Stimulated activated CD4-positive, alpha-beta T cell treated with anti-CD3 and anti-CD28 coated beads, Interleukin-4, amount 100 ng/mL, for 48 hours (primary cell): ENCODE measurements around the gene RDX.
"Not testable (repeated sequence)": the region's sequence is repeated elsewhere in the genome, so short reads cannot be mapped to it uniquely, and the experiment has no call there.

Experiments
- DNase-seq, 2 donors: peaks; one replicate each; pipeline ENCODE4 v3.0.0-alpha.2; 2020; ENCODE audit warnings: low read depth in 2 of 2

RDX gene

DNA sequence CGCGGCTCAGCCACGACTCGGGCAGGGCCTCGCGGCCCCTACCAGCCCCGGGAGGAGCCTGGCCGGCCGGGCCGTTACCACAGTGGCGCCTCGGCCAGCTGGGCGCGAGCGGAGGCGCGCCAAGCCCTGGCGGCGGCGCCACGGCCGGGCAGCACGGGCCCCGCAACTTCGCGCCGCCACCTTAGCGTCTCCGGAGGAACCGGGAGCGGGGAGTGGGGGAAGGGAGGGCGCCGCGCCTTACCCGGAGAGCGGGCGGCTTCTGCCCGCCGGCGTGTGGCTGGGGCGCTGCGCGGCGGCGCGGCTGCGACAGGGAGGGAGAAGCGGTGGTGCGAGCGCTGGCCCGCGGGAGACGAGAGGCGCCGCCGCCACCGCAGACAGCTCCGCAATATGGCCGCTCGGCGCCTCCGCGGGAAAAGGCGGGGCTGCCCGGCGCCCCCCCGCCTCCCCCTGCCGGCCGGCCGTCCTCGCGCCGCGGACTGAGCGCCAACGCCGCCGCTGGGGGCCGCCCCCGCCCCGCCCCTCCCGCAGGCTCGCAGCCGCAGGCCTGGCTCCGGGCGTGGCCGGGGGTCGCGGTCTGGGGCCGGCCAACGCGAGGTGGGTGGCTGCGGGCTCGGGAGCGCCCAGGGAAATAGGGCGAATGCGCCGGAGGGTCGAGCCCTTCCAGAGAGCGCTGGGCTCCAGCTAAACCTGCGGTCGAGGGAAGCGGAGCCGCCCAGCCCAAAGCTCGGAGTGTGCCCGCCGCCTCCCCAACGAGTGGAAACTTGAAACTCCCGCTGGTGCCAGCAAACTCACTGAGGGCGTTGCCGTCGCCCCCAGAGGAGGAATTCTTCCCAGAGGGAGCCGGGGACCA, at the start of gene RDX:
TSS of gene RDX (minus strand) at position 389 of the 850 bp plus-strand sequence. CDS start 16,922 bp downstream, outside the sequence.
- DNase-seq, result peak; percentile 38 to 61

DNA sequence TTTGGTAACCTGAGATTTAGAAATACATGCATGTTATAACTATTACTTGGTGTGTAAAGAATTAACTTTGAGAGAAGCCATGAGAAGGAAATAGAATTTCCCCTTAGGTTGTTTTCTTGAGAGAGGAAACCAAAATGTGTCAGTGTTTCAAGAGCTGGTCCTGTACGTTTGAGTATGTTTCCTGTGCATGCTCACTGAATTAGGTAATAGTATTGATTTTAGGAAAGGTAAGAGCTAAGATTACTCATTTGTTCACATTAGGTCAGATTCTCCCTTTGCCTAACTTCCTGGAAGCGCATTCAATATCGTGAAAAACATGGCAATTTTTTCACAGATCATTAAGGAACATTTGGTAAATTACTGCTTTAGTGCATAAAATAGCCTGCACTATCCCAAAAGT, 49.3 kb upstream of the RDX start:
- DNase-seq, result no peak

DNA sequence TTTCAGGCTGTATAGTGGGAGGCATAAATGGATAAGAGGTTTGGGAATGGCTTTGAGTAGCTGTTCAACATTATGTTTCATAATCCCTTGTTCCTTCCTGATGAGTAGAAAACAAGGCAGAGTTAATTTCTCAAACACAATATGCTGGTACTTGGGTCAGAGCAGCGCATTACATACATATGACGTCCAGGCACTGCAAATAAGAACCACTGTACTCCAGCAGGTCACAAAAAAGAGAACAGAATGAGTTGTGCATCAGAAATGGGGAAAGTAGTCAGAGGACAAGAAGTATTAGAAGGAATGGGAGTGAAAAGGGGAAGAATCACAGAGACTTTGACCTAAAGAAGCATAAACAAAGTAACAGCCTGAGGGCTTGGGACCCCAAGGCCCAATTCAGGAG, 44.0 kb upstream of the RDX start:
- no peak for DNase-seq

DNA sequence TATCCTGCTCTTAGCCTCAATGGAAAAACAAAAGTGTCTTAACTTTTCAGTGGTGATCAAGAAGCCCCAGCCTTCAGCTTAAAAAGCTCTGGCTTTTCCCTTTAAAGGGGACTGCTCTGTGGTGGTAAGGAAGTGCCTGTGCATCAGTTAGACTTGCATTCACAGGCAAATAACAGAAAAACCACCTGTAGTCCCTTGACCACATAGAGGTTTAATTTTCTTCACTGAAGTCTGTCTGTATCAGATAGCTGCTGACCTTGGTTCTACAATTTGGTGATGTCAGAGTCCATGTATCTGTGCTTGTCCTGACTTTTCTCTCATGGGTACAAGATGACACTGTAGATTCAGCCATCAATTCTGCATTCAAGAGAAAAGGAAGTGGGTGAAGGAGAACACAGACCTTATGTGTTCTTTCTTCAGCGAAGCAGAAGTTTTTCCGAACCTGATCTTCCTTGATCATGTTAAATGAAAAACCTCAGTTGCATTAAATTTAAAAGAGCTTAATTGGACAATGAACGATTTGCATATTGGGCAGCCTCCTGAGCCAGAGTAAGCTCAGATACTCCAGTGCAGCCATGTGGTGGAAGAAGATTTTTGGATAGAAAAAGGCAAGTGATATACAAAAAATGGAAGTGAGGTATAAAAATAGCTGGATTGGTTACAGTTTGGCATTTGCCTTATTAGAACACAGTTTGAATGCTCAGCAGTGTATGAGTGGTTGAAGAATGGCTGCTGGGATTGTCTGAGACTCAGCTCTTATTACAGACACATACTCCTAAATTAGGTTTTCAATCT, 43.2 kb upstream of the RDX start:
- DNase-seq, result no peak

DNA sequence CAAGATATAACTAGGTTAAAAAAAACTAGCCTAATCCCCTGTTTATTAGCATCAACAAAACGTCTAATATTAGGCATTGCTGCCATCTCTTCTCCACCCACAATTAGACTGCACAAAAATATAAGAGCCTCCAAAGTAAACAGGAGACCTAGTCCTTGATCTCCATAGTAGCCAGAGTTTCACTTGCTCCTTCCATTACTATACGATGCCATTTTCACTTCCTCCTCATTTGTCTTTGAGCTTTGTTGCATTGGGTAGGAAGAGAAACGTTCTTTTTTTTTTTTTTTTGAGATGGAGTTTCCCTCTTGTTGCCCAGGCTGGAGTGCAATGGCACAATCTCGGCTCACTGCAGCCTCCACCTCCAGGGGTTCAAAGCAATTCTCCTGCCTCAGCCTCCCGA, 42.3 kb upstream of the RDX start:
- no peak for DNase-seq

DNA sequence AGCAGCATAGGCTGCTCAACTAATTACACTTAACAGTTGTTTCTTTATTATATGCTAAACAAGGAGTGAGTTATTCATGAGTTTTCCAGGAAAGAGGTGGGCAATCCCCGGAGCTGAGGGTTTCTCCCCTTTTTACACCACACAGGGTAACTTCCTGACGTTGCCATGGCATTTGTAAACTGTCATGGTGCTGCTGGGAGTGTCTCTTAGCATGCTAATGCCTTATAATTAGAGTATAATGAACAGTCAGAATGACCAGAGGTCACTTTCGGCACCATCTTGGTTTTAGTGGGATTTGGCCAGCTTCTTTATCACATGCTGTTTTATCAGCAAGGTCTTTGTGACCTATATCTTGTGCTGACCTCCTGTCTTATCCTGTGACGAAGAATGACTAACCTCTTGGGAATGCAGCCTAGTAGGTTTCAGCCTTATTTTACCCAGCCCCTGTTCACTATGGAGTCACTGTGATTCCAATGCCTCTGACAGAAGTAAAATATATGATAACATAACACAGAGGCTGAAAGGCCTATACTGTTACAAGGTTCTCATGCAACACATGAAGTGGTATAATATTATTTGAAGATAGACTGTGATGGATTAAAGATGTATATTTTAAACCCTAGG, 41.3 kb upstream of the RDX start:
- peak in 1 of 2 donors; percentile 40 for DNase-seq

DNA sequence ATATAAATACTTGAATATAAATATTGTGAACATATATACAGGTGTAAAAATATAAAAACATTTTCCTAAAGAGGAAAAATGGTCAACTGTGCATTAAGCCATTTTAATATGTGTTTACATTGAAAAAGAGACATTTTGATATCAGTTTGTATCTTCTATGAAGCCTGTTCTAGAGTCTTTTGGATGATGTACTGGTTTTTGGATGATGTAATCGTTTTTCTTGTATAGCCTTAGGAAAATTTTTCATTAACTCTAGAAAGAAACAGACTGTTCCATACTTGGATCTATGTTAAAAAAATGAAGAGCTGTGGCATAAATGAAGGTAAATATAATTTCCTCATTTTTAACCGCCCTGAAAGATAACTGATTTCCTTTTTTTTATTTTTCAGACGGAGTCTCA, 39.6 kb upstream of the RDX start:
- no peak for DNase-seq

DNA sequence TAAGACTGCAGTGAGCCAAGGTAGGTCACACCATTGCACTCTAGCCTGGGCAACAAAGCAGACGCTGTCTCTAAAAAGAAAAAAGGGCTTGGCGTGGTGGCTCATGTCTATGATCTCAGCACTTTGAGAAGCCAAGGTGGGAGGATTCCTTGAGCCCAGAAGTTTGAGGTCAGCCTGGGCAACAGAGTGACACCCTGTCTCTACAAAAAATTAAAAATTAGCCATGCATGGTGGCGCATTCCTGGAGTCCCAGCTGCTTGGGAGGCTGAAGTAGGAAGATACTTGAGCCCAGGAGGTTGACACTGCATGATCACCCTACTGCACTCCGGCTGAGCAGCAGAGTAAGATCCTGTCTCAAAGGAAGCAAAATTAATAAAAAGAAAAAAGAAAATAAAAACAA, 38.9 kb upstream of the RDX start:
- DNase-seq, result no peak

DNA sequence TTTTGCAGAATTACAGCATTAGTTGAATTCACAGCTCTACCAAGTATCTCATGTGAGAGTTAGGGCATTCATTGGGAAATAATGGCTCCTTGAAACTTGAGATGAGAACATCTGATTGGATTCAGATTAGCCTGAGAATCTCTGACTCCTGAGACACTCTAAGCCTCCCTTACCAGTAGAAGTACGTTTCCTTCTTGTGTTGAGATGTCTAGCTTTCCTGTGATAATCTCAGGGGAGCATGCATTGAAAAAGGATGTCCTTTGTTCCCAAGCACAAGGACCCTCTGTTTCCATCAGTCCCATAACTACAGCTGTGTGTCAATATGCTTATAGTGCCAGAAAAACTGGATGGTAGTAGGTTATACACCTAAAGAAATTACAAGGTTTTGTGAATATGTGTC, 35.2 kb upstream of the RDX start:
- DNase-seq, result no peak

DNA sequence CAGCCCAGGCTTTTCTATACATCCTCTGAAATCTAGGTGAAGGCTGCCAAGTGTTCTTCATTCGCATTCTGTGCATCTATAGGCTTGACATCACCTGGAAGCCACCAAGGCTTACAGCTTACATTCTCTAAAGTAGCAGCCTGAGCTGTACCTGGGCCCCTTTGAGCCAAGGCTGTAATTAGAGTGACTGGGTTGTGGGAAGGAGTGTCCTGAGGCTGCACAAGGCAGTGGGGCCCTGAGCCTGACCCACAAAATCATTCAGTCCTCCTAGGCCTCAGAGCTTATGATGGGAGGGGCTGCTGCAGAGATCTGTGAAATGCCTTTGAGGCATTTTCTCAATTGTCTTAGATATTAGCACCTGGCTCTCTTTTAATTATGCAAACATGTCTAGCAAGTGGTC, 33.0 kb upstream of the RDX start:
- DNase-seq, result no peak

DNA sequence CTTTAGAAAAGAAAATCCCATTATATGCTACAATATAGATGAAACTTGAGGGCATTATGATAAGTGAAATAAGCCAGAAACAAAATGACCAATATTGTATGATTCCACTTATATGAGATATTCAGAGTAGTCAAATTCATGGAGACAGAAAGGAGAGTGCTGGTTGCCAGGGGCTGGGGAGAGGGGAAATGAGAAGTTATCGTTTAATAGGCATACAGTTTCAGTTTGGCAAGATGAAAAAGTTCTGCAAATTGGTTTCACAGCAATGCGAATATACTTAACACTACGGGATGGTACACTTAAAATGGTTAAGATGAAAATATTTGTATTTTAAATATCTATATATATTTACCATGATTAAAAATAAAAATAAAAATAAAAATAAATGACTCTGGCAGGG, 31.1 kb upstream of the RDX start:
- no peak for DNase-seq

DNA sequence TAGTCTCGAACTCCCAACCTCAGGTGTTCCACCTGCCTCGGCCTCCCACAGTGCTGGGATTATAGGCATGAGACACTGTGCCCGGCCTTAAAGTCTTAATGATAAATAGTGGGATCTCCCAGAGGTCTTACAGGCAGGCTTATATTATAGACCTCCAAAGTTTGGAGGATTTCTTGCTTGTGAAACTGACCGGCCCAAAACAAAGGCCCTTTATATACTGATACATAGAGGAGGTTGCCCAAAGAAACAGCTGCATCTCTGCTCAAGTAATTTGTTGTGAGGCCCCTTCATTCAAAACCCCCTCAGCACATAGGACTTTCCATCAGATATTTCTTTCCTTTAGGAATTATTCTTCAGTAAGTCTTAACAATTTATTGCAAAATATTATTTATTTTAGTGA, 27.4 kb upstream of the RDX start:
- no peak for DNase-seq

DNA sequence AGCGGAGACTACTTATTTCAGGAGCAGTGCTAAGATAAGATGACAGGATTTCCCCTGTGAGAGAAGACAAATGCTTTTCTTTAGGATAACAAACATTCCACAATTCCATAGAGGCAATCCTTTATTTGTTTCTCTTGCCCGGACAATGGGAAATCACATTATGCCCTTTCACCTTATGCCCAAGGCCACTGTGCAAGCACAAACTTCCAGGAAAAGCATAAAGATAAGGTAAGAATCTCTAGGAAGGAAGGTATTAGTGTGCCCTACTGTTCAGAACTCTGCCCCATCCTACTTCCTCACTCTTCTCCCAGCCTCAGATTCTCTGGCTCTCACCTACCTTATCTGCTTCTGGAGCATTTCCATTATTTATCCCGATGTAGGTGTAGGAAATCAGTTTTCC, 23.1 kb upstream of the RDX start:
- no peak for DNase-seq

DNA sequence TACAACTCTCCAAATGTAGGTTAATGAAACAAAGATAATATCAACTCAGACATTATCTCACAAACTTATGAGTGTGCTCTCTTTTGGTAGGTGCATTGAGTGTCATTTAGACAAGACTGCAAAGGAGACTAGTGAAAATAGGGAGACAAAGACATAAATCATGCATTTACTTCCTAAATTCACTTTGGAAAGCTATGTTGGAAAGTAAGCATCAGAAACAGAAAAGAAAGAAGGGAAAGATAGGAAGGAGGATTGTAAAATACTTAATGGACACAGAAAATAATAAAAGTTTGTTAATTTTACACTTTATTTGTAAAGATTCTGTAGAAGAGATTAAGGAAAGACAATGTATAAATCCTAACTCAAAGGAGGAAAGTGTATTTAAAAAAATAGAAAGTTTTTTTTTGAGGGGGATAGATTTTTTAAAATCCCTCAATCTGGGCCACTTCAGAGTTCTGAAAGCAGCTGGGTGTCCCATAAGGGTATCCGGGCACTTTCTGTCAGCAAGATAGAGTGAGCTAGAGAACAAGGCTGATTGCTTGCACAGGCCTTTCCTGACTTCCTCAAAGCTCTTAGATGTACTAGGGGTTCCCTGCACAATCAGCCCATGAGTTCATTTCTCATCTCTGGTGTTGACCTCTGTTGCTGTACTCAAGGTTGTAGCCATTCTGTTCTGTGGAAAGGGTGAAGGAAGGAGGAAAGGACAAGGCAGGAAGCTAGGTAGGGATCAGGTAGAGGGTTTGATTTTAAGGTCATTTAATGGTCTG, 22.4 kb upstream of the RDX start:
- no peak for DNase-seq

DNA sequence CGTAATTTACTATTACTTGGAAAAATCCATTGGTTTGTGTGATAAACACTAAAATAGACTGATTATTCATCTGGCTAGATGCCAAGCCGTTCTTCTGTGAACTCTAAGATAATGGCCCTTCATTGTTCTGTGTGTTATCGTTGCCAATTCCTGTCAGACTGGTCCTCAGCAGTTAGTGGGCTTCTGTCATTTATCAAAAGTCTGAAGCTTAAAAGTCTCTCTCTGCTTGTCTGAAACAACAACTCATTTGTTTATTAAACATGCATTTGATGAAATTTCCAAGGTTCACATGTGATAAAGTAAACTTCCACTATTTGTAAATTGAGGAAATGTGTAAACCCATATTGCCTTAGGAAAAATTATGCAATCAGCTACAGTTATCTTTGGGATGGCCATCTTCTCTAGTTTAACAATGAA, 21.1 kb upstream of the RDX start:
- no peak for DNase-seq

DNA sequence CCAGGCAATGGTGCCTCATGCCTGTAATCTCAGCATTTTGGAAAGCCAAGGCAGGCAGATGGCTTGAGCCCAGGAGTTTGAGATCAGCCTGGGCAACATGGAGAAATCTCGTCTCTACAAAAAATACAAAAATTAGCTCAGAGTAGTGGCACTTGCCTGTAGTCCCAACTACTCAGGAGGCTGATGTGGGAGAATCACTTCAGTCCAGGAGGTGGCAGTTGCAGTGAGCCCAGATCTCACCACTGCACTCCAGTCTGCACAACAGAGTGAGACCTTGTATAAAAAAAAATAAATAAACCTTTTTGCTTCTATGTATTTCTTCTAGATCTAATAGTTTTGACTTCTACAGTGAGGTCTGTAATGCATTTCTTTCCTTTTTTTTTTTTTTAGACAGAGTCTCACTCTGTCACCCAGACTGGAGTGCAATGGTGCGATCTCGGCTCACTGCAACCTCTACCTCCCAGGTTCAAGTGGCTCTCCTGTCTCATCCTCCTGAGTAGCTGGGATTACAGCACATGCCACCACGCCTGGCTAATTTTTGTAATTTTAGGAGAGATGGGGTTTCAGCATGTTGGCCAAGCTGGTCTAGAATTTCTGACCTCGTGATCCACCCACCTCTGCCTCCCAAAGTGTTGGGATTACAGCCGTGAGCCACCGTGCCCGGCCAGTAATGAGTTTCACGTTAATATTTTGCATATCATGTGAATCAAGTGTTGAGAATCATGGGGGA, 18.1 kb upstream of the RDX start:
- no peak for DNase-seq

DNA sequence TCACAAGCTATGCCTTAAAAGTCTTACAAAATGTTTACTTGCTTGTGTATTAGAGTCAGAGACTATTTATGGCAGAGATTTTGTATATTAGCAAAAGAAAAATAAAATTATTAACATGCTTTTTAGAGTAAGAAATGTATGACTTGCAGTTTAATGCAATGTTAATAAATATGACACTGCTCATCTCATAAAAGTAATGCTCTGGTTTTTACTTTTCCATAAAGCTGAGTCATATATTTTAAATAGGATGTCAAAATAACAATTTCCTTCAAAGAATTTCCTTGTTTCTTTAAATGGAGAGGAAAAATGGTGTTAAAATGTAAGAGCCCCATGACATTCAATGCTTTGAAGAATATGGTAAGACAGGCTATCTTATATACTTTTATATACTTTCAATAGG, 16.3 kb upstream of the RDX start:
- DNase-seq, result no peak

DNA sequence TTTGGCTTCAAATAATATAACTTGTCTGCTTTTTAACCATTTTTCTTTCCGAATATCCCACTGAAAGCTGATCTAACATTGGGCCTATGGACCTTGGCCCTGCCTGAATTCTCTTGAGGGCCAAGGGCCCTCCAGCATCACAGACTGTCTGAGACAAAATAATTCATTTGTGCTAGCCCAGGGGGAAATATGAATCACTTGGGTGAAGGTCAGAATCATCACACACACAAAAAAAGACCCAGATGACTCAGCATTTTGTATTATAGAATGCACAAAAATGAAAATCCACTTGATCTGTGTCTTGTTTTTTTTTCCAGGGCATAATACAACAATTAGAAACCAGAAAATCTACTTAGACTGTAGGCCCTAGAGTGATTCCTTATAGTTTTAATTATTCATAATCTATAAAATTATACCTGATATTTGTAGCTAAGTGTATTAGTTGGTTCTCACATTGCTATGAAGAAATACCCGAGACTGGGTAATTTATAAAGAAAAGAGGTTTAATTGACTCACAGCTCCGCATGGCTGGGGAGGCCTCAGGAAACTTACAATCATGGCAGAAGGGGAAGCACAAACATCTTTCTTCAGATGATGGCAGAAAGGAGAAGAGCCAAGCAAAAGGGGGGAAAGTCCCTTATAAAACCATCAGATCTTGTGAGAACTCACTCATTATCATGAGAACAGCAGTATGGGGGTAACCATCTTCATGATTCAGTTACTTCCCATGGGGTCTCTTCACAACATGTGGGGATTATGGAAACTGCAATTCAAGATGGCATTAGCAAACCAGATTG, 15.6 kb upstream of the RDX start:
- DNase-seq, result no peak

DNA sequence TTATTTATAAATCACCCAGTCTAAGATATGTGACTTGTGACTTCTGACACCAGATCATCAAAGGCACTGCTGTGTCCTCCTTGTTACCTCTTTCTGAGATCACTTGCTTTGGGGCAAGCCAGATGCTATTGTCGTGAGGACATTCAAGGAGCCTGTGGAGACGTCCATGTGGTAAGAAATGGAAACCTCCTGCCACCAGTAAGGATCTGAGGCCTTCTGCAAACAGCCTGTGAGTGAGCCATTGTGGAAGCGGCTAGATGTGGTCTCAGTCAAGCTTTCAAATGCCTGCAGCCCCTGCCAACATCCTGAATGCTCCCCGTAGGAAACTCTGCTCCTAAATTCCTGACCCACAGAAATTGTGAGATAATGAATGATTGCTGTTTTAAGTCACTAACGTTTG, 11.7 kb upstream of the RDX start:
- DNase-seq, result no peak

DNA sequence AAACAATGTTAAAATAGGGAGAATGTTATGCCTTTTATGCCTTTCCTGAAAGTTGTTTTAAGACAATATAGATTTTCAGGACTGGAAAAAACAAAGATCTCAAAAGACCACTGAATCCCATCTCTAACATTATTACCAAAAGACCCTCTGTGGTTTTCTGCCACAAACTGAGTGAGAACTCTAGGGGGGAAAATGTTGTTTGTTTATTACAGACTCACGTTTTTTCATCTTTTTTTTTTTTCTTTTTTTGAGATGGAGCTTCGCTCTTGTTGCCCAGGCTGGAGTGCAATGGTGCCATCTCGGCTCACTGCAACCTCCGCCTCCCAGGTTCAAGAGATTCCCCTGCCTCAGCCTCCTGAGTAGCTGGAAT, 9.6 kb upstream of the RDX start:
- DNase-seq, result not testable (repeated sequence)
